Upper lobe of left lung (tissue), 4 donors: ENCODE measurements around the gene TRNP1.

Source experiments
- CTCF ChIP-seq, 6 experiments: fragments of 450-650 bp in 4 of 6; fragments of 200-600 bp in 2 of 6; sonication (generic) in 2 of 6; IDR thresholded peaks; one replicate each; pipeline ENCODE4 v1.5.1; 2016 to 2019; ENCODE audit warnings: antibody characterized with exemption in 6 of 6
- EP300 ChIP-seq, 4 donors: sonication (generic); formaldehyde crosslinking; IDR thresholded peaks; one replicate each; pipeline ENCODE4 v1.5.1; 2017; ENCODE audit warnings: antibody characterized with exemption in 4 of 4, control low read depth in 2 of 4
- POLR2A ChIP-seq, 4 donors: fragments of 450-650 bp; IDR thresholded peaks; one replicate each; pipeline ENCODE4 v1.5.1; 2016 to 2017; ENCODE audit warnings: antibody characterized with exemption in 4 of 4, mild to moderate bottlenecking in 2 of 4

GRCh38 chr1:26945728-26946127 is 47.8 kb upstream of the TRNP1 start:
- TF ChIP-seq POLR2A (IDR thresholded peaks at IDR 0.05) (no peak), EP300 (IDR thresholded peaks at IDR 0.05) (no peak), CTCF (IDR thresholded peaks at IDR 0.05) (no peak)
